ENCODE results near the gene IL1RAP. TPM values are rescaled to one million over a fixed set of nuclear protein-coding genes. Genes with fewer than 3 reads are reported as not detected.

IL1RAP gene
- total RNA-seq, 1 experiment from 2014 or later: 1.6 TPM

DNA sequence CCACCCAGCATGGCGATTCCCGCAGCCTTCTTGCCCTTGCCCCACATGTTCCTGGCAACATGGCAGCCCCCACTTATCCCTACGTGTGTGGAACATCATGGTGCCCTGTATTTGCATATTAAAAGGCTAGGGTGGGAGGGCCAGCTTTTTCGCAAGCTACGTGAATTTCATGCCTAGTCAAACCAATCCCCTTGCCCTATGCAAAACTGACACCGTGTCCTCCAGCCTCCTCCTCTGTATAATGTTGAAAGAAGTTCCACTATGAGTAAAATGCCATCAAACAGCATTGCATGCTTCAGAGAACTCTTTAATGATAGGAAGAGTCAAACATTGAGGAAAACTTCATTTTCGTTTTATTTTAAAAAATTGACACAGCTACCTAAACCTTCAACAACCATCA, 170.9 kb downstream of the IL1RAP start:
- Histone ChIP-seq H3K9ac (ENCODE audit: low read length) (no peak overlapping the region), H3K4me2 (ENCODE audit: low read depth, low read length, poor library complexity, severe bottlenecking) (no peak overlapping the region), H4K20me1 (ENCODE audit: insufficient read depth, low read depth, low read length) (no peaks in the 10 kb centered on the region), H3K27ac (ENCODE audit: low read length) (no peak overlapping the region), H3K4me3 (ENCODE audit: low read length) (no peak overlapping the region), H3K27me3 (ENCODE audit: low read length) (no peaks in the 10 kb centered on the region), H3K9me3 (ENCODE audit: low read length) (peaks cover 40% of the 10 kb centered on the region), H3K79me2 (ENCODE audit: low read length) (no peaks in the 10 kb centered on the region), H2AFZ (ENCODE audit: low read length) (no peak overlapping the region), H3K36me3 (ENCODE audit: insufficient read depth, low read length) (no peaks in the 10 kb centered on the region), H3K4me1 (ENCODE audit: low read length) (no peaks in the 10 kb centered on the region), H3K9me2 (replicated peaks; ENCODE audit: insufficient read depth, low read length) (0 out of 2 replicates have a peak, but pooled peaks cover 3% of the 10 kb centered on the region)
- no peak for DNase-seq

GRCh38 chr3:190686011-190686410, 172.1 kb downstream of the IL1RAP start:
- no peaks in the 10 kb centered on the region for H4K20me1 ChIP-seq (ENCODE audit: insufficient read depth, low read depth, low read length)
- H3K36me3 ChIP-seq (ENCODE audit: insufficient read depth, low read length): no peaks in the 10 kb centered on the region
- H2AFZ ChIP-seq (ENCODE audit: low read length): no peak overlapping the region
- no peaks in the 10 kb centered on the region for H3K27me3 ChIP-seq (ENCODE audit: low read length)
- no peaks in the 10 kb centered on the region for H3K79me2 ChIP-seq (ENCODE audit: low read length)
- peaks cover 40% of the 10 kb centered on the region for H3K9me3 ChIP-seq (ENCODE audit: low read length)
- H3K9ac ChIP-seq (ENCODE audit: low read length): no peak overlapping the region
- no peak overlapping the region for H3K4me3 ChIP-seq (ENCODE audit: low read length)
- 0 out of 2 replicates have a peak, but pooled peaks cover 3% of the 10 kb centered on the region for H3K9me2 ChIP-seq (replicated peaks; ENCODE audit: insufficient read depth, low read length)
- no peak overlapping the region for H3K4me2 ChIP-seq (ENCODE audit: low read depth, low read length, poor library complexity, severe bottlenecking)
- DNase-seq: no peak
- no peak overlapping the region for H3K27ac ChIP-seq (ENCODE audit: low read length)
- H3K4me1 ChIP-seq (ENCODE audit: low read length): no peaks in the 10 kb centered on the region

GRCh38 chr3:190690246-190690645, 176.4 kb downstream of the IL1RAP start:
- Histone ChIP-seq H3K9me2 (replicated peaks; ENCODE audit: insufficient read depth, low read length) (0 out of 2 replicates have a peak, but pooled peaks cover 3% of the 10 kb centered on the region), H3K36me3 (ENCODE audit: insufficient read depth, low read length) (no peaks in the 10 kb centered on the region), H3K9ac (ENCODE audit: low read length) (no peak overlapping the region), H3K4me3 (ENCODE audit: low read length) (no peak overlapping the region), H3K27ac (ENCODE audit: low read length) (no peak overlapping the region), H4K20me1 (ENCODE audit: insufficient read depth, low read depth, low read length) (no peaks in the 10 kb centered on the region), H2AFZ (ENCODE audit: low read length) (no peak overlapping the region), H3K79me2 (ENCODE audit: low read length) (no peaks in the 10 kb centered on the region), H3K4me1 (ENCODE audit: low read length) (no peaks in the 10 kb centered on the region), H3K4me2 (ENCODE audit: low read depth, low read length, poor library complexity, severe bottlenecking) (no peak overlapping the region), H3K27me3 (ENCODE audit: low read length) (no peaks in the 10 kb centered on the region), H3K9me3 (ENCODE audit: low read length) (peaks cover 22% of the 10 kb centered on the region)
- DNase-seq: no peak

- Histone ChIP-seq H3K27ac (ENCODE audit: low read length) (no peak overlapping the region), H3K36me3 (ENCODE audit: insufficient read depth, low read length) (no peaks in the 10 kb centered on the region), H3K9me3 (ENCODE audit: low read length) (peaks cover 16% of the 10 kb centered on the region), H3K9ac (ENCODE audit: low read length) (no peak overlapping the region), H3K4me1 (ENCODE audit: low read length) (no peaks in the 10 kb centered on the region), H2AFZ (ENCODE audit: low read length) (no peak overlapping the region), H4K20me1 (ENCODE audit: insufficient read depth, low read depth, low read length) (no peaks in the 10 kb centered on the region), H3K9me2 (replicated peaks; ENCODE audit: insufficient read depth, low read length) (0 out of 2 replicates have a peak, but pooled peaks cover 3% of the 10 kb centered on the region), H3K4me2 (ENCODE audit: low read depth, low read length, poor library complexity, severe bottlenecking) (no peak overlapping the region), H3K27me3 (ENCODE audit: low read length) (no peaks in the 10 kb centered on the region), H3K79me2 (ENCODE audit: low read length) (no peaks in the 10 kb centered on the region), H3K4me3 (ENCODE audit: low read length) (no peak overlapping the region)
- DNase-seq: no peak
Observed at GRCh38 chr3:190692256-190692655, 178.4 kb downstream of the IL1RAP start.

GRCh38 chr3:190694335-190695001, 180.6 kb downstream of the IL1RAP start:
- Histone ChIP-seq H3K79me2 (ENCODE audit: low read length) (no peaks in the 10 kb centered on the region), H3K9me3 (ENCODE audit: low read length) (no peaks in the 10 kb centered on the region; the same call in 1 of the 2 replicates), H3K27me3 (ENCODE audit: low read length) (no peaks in the 10 kb centered on the region), H3K27ac (ENCODE audit: low read length) (no peak overlapping the region), H3K4me1 (ENCODE audit: low read length) (no peaks in the 10 kb centered on the region), H3K9ac (ENCODE audit: low read length) (no peak overlapping the region), H3K9me2 (replicated peaks; ENCODE audit: insufficient read depth, low read length) (no peaks in the 10 kb centered on the region), H2AFZ (ENCODE audit: low read length) (no peak overlapping the region), H4K20me1 (ENCODE audit: insufficient read depth, low read depth, low read length) (no peaks in the 10 kb centered on the region), H3K36me3 (ENCODE audit: insufficient read depth, low read length) (no peaks in the 10 kb centered on the region), H3K4me3 (ENCODE audit: low read length) (no peak overlapping the region), H3K4me2 (ENCODE audit: low read depth, low read length, poor library complexity, severe bottlenecking) (no peak overlapping the region)
- DNase-seq: no peak

GRCh38 chr3:190695225-190695624, 181.3 kb downstream of the IL1RAP start:
- no peak overlapping the region for H3K4me2 ChIP-seq (ENCODE audit: low read depth, low read length, poor library complexity, severe bottlenecking)
- H3K27ac ChIP-seq (ENCODE audit: low read length): no peak overlapping the region
- no peaks in the 10 kb centered on the region for H4K20me1 ChIP-seq (ENCODE audit: insufficient read depth, low read depth, low read length)
- no peak for DNase-seq
- no peaks in the 10 kb centered on the region; the same call in 1 of the 2 replicates for H3K9me3 ChIP-seq (ENCODE audit: low read length)
- no peak overlapping the region for H2AFZ ChIP-seq (ENCODE audit: low read length)
- no peak overlapping the region for H3K9ac ChIP-seq (ENCODE audit: low read length)
- H3K4me3 ChIP-seq (ENCODE audit: low read length): no peak overlapping the region
- no peaks in the 10 kb centered on the region for H3K9me2 ChIP-seq (replicated peaks; ENCODE audit: insufficient read depth, low read length)
- H3K27me3 ChIP-seq (ENCODE audit: low read length): no peaks in the 10 kb centered on the region
- no peaks in the 10 kb centered on the region for H3K4me1 ChIP-seq (ENCODE audit: low read length)
- no peaks in the 10 kb centered on the region for H3K36me3 ChIP-seq (ENCODE audit: insufficient read depth, low read length)
- no peaks in the 10 kb centered on the region for H3K79me2 ChIP-seq (ENCODE audit: low read length)

DNA sequence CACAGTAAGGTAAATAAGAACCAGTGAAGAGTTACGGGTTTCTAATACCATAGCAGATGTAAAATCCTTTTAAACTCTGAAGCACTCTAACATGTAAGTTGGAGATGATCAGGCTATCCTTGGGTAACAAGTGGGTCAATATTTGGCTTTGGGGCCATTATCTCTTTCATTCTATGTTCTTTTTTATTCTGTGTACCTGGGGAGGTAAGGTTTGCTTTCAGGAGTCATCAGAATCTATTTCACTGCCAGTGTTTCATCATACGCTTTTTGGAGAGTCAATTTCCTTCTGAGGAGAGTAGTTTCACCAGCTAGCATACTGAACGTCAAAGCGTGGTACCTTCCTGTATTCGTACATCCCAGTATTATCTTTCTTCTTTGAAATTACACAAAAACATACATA, 182.1 kb downstream of the IL1RAP start:
- Histone ChIP-seq H3K79me2 (ENCODE audit: low read length) (no peaks in the 10 kb centered on the region), H3K9me3 (ENCODE audit: low read length) (no peaks in the 10 kb centered on the region; the same call in 1 of the 2 replicates), H3K36me3 (ENCODE audit: insufficient read depth, low read length) (no peaks in the 10 kb centered on the region), H3K4me1 (ENCODE audit: low read length) (no peaks in the 10 kb centered on the region), H3K4me3 (ENCODE audit: low read length) (no peak overlapping the region), H3K9ac (ENCODE audit: low read length) (no peak overlapping the region), H3K4me2 (ENCODE audit: low read depth, low read length, poor library complexity, severe bottlenecking) (no peak overlapping the region), H3K27ac (ENCODE audit: low read length) (no peak overlapping the region), H3K27me3 (ENCODE audit: low read length) (no peaks in the 10 kb centered on the region), H2AFZ (ENCODE audit: low read length) (no peak overlapping the region), H3K9me2 (replicated peaks; ENCODE audit: insufficient read depth, low read length) (no peaks in the 10 kb centered on the region), H4K20me1 (ENCODE audit: insufficient read depth, low read depth, low read length) (no peaks in the 10 kb centered on the region)
- DNase-seq: no peak

GRCh38 chr3:190696777-190697501, 183.1 kb downstream of the IL1RAP start:
- DNase-seq: no peak
- H3K4me3 ChIP-seq (ENCODE audit: low read length): no peak overlapping the region
- H3K9me3 ChIP-seq (ENCODE audit: low read length): no peaks in the 10 kb centered on the region; the same call in 1 of the 2 replicates
- no peak overlapping the region for H3K4me2 ChIP-seq (ENCODE audit: low read depth, low read length, poor library complexity, severe bottlenecking)
- H2AFZ ChIP-seq (ENCODE audit: low read length): no peak overlapping the region
- no peaks in the 10 kb centered on the region for H3K79me2 ChIP-seq (ENCODE audit: low read length)
- no peaks in the 10 kb centered on the region for H3K9me2 ChIP-seq (replicated peaks; ENCODE audit: insufficient read depth, low read length)
- no peaks in the 10 kb centered on the region for H3K4me1 ChIP-seq (ENCODE audit: low read length)
- no peak overlapping the region for H3K27ac ChIP-seq (ENCODE audit: low read length)
- no peaks in the 10 kb centered on the region for H3K36me3 ChIP-seq (ENCODE audit: insufficient read depth, low read length)
- no peak overlapping the region for H3K9ac ChIP-seq (ENCODE audit: low read length)
- H3K27me3 ChIP-seq (ENCODE audit: low read length): no peaks in the 10 kb centered on the region
- no peaks in the 10 kb centered on the region for H4K20me1 ChIP-seq (ENCODE audit: insufficient read depth, low read depth, low read length)

Measured in Karpas-422 (cell line).